ENCODE measurements around the gene RGS8. TPM values are rescaled to one million over a fixed set of nuclear protein-coding genes. Genes with fewer than 3 reads are reported as not detected.

Gene RGS8
- total RNA-seq, 1 donor from 2014 or later, result not detected

- intact Hi-C loops (cut with DNase I), result no loop called here
- DNase-seq (no peak), ATAC-seq (ENCODE audit: poor library complexity) (peak; percentile 9)
These were observed 4.7 kb downstream of the RGS8 start for GRCh38 chr1:182679684-182680083.

GRCh38 chr1:182677397-182678098, 6.8 kb downstream of the RGS8 start:
- intact Hi-C loops (cut with DNase I), result no loop called here
- DNase-seq, result no peak

DNA sequence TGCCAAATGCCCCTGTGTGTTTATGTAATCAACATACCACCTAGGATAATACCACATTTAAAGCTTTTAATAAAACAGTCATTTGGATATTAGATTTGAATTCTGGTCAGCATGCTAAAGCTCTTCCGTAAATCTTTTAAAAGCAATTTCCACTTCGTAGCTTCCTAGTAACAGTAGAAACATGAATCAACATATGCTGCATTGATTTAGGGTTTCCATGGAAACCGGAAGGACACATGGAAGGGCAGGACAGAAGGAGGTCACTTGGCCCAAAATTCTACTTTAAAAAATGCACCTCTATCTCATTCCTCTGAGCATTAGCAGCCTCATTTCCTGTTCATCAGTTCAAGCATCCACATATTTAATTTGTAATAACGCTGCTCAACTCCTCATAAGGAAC, 8.1 kb downstream of the RGS8 start:
- no peak for DNase-seq
- no peak for ATAC-seq (ENCODE audit: poor library complexity)
- intact Hi-C loops (cut with DNase I), result no loop called here

More at GRCh38 chr1:182677397-182678098, 6.8 kb downstream of the RGS8 start:
- no peak for ATAC-seq (ENCODE audit: poor library complexity)

DNA sequence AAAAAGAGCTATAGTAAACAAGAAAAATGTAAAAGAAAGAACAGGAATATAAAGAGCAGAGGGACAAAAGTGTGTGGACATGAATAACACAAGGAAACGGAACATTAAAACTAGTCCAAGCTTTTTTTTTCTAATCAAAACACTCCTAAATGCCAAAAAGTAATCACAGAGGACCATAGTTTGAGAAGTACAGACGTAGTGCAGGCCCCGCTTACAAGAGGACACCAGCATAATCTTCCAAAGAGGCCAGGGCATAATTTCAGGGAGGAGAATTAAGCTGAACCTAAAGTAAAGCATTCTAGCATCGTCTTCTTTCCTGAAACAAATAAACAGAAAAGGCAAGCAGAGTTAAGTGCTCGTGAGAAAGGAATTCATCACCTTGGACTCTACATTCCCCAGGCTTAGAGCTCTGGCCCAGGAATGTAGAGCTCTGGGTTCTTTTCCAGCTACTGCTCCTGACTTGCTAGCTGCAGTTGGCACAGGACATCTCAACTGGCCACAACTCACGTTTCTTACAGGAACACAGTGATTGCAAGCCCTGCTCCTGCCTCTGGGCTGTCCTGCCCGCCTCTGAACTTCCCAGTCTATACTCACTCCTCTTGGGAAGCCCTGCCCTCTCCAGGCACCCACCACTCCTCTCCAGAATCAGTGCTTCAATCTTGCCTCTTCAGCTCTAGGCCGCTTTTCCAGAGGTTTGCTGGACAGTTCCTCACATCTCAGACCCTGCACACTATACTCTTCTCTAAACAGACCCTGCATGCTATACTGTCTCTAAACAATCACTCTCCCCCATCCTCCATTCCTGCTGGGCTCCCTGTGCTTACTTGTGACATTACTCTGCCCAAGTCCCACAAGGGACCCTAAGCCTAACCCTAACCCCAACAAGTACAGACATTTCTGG, 9.8 kb downstream of the RGS8 start:
- intact Hi-C loops (cut with DNase I), result no loop called here
- DNase-seq, result peak; percentile 51
- peak; percentile 84 for ATAC-seq (ENCODE audit: poor library complexity)

DNA sequence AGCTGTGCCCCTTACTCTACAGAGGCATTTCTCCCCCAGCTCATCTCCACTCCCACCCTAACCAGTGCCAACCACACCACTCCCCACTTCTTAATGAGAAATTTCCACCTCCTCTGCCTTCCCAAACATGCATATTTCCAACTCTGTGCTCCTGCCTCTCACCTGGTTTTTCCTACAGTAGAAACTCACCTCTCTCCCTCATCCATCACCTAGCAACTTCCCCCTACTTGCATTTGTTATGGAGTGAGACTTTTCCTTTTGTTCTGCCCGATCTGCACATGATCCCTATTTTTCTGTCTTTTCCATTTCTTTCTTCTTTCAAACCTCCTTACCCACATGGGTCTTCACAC, 11.9 kb downstream of the RGS8 start:
- intact Hi-C loops (cut with DNase I), result no loop called here
- ATAC-seq (ENCODE audit: poor library complexity) (no peak), DNase-seq (no peak)

GRCh38 chr1:182671750-182672486, 12.5 kb downstream of the RGS8 start:
- intact Hi-C loops (cut with DNase I), result no loop called here
- ATAC-seq (ENCODE audit: poor library complexity) (no peak), DNase-seq (no peak)

DNA sequence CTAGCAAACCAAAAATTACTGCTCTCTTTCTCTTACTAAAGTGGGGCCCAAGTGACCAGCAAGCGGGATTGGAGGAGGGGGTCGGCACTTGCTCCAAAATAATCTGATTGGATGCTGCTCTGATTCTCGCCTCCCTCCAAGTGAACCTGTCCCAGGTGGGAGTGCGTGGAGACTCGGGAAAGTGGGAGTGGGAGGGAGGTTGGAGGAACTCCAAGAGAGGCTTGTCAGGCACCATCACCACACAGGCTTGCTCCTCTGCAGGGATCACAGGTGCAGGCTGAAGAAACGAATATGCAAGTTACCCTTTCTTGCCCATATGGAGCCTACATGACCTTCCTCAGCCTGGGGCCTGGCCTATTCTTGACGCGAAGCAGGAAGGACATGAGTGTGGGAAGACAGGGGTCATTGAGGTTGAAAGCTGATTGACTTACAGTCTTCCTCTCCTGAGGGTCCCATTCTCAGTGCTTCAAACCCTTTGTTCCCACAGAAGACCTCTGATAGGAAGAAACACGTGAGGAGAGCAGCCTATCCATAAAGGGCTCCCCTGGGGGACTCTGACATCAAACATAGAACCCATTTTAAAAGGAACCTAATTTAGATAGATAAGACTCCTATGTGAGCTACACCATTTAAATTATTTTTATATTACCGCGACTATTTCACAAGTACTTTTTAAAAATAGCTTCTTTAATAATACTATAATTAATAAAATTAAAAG, 14.2 kb downstream of the RGS8 start:
- ATAC-seq (ENCODE audit: poor library complexity) (no peak), DNase-seq (no peak)
- intact Hi-C loops (cut with DNase I), result no loop called here

DNA sequence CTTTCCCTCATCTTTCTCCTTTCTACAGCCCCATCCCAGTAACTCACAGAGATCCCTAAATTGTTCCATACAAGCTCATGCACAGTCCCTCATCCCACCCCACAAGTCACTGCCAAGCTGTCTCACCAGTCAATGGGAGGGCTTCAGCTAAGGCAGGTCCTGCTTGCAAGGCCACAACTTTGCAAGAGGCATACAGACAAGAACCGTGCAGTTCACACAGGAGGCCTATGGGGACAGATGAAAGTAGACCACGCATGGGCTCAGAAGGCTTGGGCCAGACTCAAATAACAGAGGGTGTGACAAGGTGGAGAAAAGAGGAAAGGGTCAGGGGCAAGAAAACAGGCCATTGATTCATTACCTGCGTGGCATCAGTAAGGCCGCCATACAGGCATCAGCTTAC, 15.1 kb downstream of the RGS8 start:
- no peak for DNase-seq
- intact Hi-C loops (cut with DNase I), result no loop called here
- ATAC-seq (ENCODE audit: poor library complexity), result no peak

DNA sequence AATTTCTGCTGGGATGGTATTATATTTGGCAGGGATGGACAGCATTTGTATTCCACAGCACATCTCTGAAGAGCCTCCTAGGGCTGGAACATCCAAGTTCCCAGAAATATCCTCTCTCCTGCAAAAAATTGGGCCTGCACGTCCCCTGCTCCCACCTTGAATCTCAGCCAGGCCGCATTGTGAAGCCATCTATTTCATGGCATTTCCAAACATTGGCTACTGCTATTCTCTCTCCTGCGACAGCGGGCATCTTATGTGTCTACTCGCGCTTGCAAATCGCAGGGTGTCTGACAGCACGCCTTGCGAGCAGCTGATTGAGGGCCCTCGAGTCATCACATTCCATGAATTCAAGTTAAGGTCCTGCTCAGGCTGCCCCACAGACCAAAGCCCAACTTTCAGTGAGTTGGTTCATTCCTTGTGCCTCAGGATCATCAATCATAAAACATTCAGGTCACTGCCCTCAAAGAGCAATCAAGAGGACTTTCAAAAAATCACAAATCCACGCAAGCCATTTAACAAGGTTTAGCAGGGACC, 15.8 kb downstream of the RGS8 start:
- ATAC-seq (ENCODE audit: poor library complexity) (no peak), DNase-seq (no peak)
- intact Hi-C loops (cut with DNase I), result no loop called here

DNA sequence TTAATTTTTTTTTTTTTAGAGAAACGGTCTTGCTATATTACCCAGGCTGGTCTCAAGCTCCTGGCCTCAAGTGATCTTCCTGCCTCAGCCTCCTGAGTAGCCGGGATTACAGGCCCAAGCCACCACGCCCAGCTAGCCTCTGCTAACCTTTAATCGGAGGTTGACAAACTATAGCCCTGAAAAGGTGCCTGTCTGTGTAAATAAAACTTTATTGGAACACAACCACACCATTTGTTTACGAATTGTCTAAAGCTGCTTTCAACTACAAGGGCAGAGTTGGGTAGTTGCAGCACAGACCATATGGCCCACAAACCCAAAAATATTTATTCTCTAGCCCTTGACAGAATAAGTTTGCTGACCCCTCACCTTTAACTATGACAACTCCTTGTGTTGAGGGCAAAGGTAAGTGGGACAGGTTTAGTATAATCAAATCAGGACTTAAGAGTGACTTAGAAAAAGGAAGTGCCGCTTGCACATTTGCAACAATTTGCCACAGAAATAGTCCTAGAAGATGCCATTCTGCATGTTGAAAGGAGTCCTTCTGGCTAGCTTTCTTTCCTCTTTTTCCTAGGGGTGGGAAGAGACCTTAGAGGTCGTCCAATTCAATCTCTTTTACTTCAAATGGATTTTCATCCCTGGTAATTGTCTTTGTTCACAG, 16.4 kb downstream of the RGS8 start:
- DNase-seq (no peak), ATAC-seq (ENCODE audit: poor library complexity) (no peak)
- intact Hi-C loops (cut with DNase I), result no loop called here

DNA sequence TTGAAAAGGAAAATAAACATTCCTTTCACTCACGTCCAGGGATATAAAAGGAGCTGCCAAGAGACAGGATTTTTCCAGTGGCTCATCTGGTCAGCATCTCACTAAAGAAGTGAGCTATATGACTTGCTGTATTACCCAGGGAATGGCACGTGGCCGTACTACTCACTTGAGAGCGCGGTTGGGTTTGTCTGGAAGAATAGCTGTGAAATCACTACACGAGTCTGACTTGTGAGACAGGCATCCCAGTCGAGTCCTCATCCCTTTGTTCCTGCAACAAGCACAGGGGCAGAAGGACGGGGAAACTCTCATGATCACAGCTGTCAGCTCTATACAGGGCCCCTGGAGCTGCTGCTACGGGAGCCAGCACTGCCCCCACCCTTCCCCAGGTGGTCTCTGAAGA, 17.7 kb downstream of the RGS8 start:
- ATAC-seq (ENCODE audit: poor library complexity), result no peak
- no peak for DNase-seq
- intact Hi-C loops (cut with DNase I), result no loop called here

- DNase-seq (no peak), ATAC-seq (ENCODE audit: poor library complexity) (no peak)
- intact Hi-C loops (cut with DNase I), result no loop called here
These were observed 20.1 kb downstream of the RGS8 start for GRCh38 chr1:182664296-182664695.

DNA sequence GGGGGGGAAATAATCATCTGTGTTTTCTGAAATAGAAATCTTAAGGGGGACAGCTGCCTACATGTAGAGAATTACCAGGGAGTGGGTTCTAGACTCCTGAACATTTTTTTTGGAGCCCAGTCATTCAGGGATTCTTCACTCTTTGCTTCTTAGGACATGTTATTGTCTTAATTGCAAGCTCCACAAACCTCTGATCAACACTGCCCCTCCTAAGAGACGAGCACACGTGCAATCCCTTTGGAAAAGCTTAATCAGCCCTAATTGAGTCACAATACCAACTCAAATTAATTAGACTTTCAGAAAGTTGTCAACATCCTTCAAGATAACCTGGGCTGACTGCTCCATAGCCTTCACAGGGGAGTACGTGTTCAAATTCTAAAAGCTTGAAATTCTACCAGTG, 21.4 kb downstream of the RGS8 start:
- DNase-seq (no peak), ATAC-seq (ENCODE audit: poor library complexity) (no peak)
- intact Hi-C loops (cut with DNase I), result no loop called here

- ATAC-seq (ENCODE audit: poor library complexity) (no peak), DNase-seq (no peak)
- intact Hi-C loops (cut with DNase I), result no loop called here
These were observed 22.1 kb downstream of the RGS8 start for GRCh38 chr1:182662121-182662890.

DNA sequence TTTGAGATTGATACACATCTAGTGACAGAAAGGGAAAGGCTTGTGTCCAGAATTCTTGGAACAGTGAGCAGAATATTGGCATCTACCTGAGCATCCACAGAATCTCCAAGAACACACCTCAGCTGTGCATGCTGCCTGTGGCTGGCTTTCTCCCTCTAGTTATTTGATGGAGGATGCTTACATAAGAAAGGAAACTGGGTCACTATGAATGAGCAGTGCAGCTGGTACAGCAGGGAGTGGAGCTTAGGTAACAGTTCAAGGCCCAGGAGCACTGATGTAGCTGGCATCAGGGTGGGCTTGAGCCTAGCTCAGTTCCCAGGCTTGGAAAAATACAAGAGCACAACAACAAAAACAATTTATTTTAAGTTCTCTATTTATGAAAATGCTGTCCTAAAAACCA, 26.3 kb downstream of the RGS8 start:
- DNase-seq, result no peak
- intact Hi-C loops (cut with DNase I), result no loop called here
- ATAC-seq (ENCODE audit: poor library complexity), result no peak

GRCh38 chr1:182656842-182657397, 27.5 kb downstream of the RGS8 start:
- ATAC-seq (ENCODE audit: poor library complexity) (no peak), DNase-seq (no peak)
- intact Hi-C loops (cut with DNase I), result no loop called here

- no peak for ATAC-seq (ENCODE audit: poor library complexity)
- no peak for DNase-seq
- intact Hi-C loops (cut with DNase I), result no loop called here
These were observed 30.4 kb downstream of the RGS8 start for GRCh38 chr1:182653986-182654385.
